NCI-H146 treated with DMSO at 0.1 percent for 48 hours (cell line): ENCODE measurements around the gene BTN2A1.

Source experiments
- DNase-seq: peaks from one replicate; lab custom pipeline; 2025; ENCODE audit not compliant: unreplicated experiment; lab: John Stamatoyannopoulos, UW

BTN2A1 gene

GRCh38 chr6:26464416-26465131 lies 6.8 kb downstream of the BTN2A1 start:
- DNase-seq = no peak

- DNase-seq = no peak
Measured at GRCh38 chr6:26465776-26466175, 8.0 kb downstream of the BTN2A1 start.

GRCh38 chr6:26468829-26469228 lies 11.1 kb downstream of the BTN2A1 start:
- DNase-seq = no peak

- DNase-seq = no peak
Measured at GRCh38 chr6:26470643-26471042, 12.9 kb downstream of the BTN2A1 start.

- DNase-seq = no peak
Measured at GRCh38 chr6:26471970-26472369, 14.2 kb downstream of the BTN2A1 start.

GRCh38 chr6:26472549-26473290 lies 15.0 kb downstream of the BTN2A1 start:
- DNase-seq = no peak

- no peak for DNase-seq
Measured at GRCh38 chr6:26473429-26473757, 15.6 kb downstream of the BTN2A1 start.

GRCh38 chr6:26473758-26474438 lies 16.1 kb downstream of the BTN2A1 start:
- DNase-seq = peak; percentile 92

- DNase-seq = peak; percentile 52
Measured at GRCh38 chr6:26474439-26474881, 16.7 kb downstream of the BTN2A1 start.

GRCh38 chr6:26475823-26476729 lies 18.3 kb downstream of the BTN2A1 start:
- DNase-seq = no peak

- no peak for DNase-seq
Measured at GRCh38 chr6:26476896-26477295, 19.1 kb downstream of the BTN2A1 start.

GRCh38 chr6:26477426-26477825 lies 19.7 kb downstream of the BTN2A1 start:
- DNase-seq = no peak

GRCh38 chr6:26478100-26478984 lies 20.6 kb downstream of the BTN2A1 start:
- no peak for DNase-seq

- DNase-seq = no peak
Measured at GRCh38 chr6:26478985-26479278, 21.2 kb downstream of the BTN2A1 start.

GRCh38 chr6:26482338-26482737 lies 24.6 kb downstream of the BTN2A1 start:
- DNase-seq = no peak

GRCh38 chr6:26483727-26484126 lies 26.0 kb downstream of the BTN2A1 start:
- DNase-seq = no peak

- DNase-seq = no peak
Measured at GRCh38 chr6:26484161-26484560, 26.4 kb downstream of the BTN2A1 start.

- DNase-seq = no peak
Measured at GRCh38 chr6:26485112-26485780, 27.5 kb downstream of the BTN2A1 start.

- no peak for DNase-seq
Measured at GRCh38 chr6:26486358-26486757, 28.6 kb downstream of the BTN2A1 start.

GRCh38 chr6:26487466-26487865 lies 29.7 kb downstream of the BTN2A1 start:
- no peak for DNase-seq
